Endothelial cell of umbilical vein (primary cell): Measurements from ENCODE around the gene FSTL4. TPM values are rescaled to one million over a fixed set of nuclear protein-coding genes. Genes with fewer than 3 reads are reported as not detected.

Source experiments
- BruUV-seq: library from RNA; stranded (reverse); fragments of 400-500 nt; replicated peaks from 2 replicates; lab custom pipeline; 2021; lab: Mats Ljungman, UMichigan
- CTCF ChIA-PET: fragments of 300-600, 350-600 bp; sonication (Branson Sonifier 250); formaldehyde crosslinking; loops from one replicate; lab custom pipeline; 2021; ENCODE audit warnings: antibody characterized with exemption, inconsistent platforms; lab: Charles Lee
- POLR2A ChIA-PET: fragments of 300-600, 350-600 bp; sonication (Branson Sonifier 250); formaldehyde crosslinking; loops from one replicate; lab custom pipeline; 2021; ENCODE audit warnings: antibody characterized with exemption, inconsistent platforms; lab: Charles Lee
- DNase-seq: peaks from one replicate; pipeline ENCODE4 v3.0.0-alpha.2; 2011; ENCODE audit warnings: low read depth, low spot score
- FAIRE-seq: peaks from 2 replicates; lab custom pipeline; 2011; peaks lifted over from hg19 to GRCh38; lab: Jason Lieb, UNC
- H2AFZ ChIP-seq: 2 replicates; pipeline ENCODE4 v1.6.0; 2012; ENCODE audit warnings: low read depth, low read length, control low read depth, inconsistent platforms
- H3K27ac ChIP-seq: 2 replicates; pipeline ENCODE4 v1.5.1; 2011; ENCODE audit warnings: low read depth, mild to moderate bottlenecking, control low read depth, low read length, moderate library complexity; ENCODE audit not compliant: insufficient read depth
- H3K27me3 ChIP-seq, 2 experiments: 2 replicates each; pipeline versions ENCODE4 v1.6.0 to v1.6.1; 2011; ENCODE audit warnings: low read length in 2 of 2, mixed read lengths in 1 of 2; ENCODE audit not compliant: control insufficient read depth in 2 of 2, insufficient read depth in 2 of 2
- H3K36me3 ChIP-seq, 2 experiments: 2 replicates in 1 of 2; 3 replicates in 1 of 2; pipeline ENCODE4 v1.5.1; 2011; ENCODE audit warnings: low read length in 2 of 2, mild to moderate bottlenecking in 1 of 2, moderate library complexity in 1 of 2; ENCODE audit not compliant: control insufficient read depth in 2 of 2, insufficient read depth in 2 of 2; ENCODE audit errors: extremely low read depth in 1 of 2
- H3K4me1 ChIP-seq: 3 replicates; pipeline ENCODE4 v1.5.1; 2011; ENCODE audit warnings: mild to moderate bottlenecking, low read length; ENCODE audit not compliant: control insufficient read depth, insufficient read depth; ENCODE audit errors: extremely low read depth
- H3K4me2 ChIP-seq: 2 replicates; pipeline ENCODE4 v1.6.1; 2011; ENCODE audit warnings: low read length, control low read depth, mixed read lengths; ENCODE audit not compliant: insufficient read depth
- H3K4me3 ChIP-seq, 3 experiments: fragments of 200-600 bp in 1 of 3; sonication (generic), shearing (Covaris generic) in 1 of 3; replicated peaks in 1 of 3; 2 replicates each; pipeline ENCODE4 v1.5.1; 2011 to 2016; ENCODE audit warnings: control low read depth in 3 of 3, low read length in 3 of 3, mild to moderate bottlenecking in 2 of 3, inconsistent platforms in 1 of 3, low read depth in 1 of 3, moderate library complexity in 1 of 3; ENCODE audit not compliant: insufficient read depth in 1 of 3
- H3K79me2 ChIP-seq: 2 replicates; pipeline ENCODE4 v1.6.0; 2012; ENCODE audit warnings: low read length, inconsistent platforms; ENCODE audit not compliant: control insufficient read depth, insufficient read depth
- H3K9ac ChIP-seq: replicated peaks from 2 replicates; pipeline ENCODE3; 2011; ENCODE audit warnings: low read length, control low read depth; ENCODE audit not compliant: insufficient read depth; ENCODE audit errors: extremely low read depth
- H3K9me1 ChIP-seq: replicated peaks from 3 replicates; pipeline ENCODE4 v1.6.0; 2011; ENCODE audit warnings: mild to moderate bottlenecking, low read length; ENCODE audit not compliant: control insufficient read depth, insufficient read depth; ENCODE audit errors: extremely low read depth
- H3K9me3 ChIP-seq: replicated peaks from 2 replicates; pipeline ENCODE4 v1.5.1; 2012; ENCODE audit warnings: low read length, inconsistent platforms; ENCODE audit not compliant: control insufficient read depth, insufficient read depth
- H4K20me1 ChIP-seq: replicated peaks from 2 replicates; pipeline ENCODE3; 2011; ENCODE audit warnings: mild to moderate bottlenecking, low read length; ENCODE audit not compliant: control insufficient read depth, insufficient read depth; ENCODE audit errors: extremely low read depth
- dilution Hi-C: fragments of 300-500 bp; cut with MboI; formaldehyde crosslinking; loops from one replicate; pipeline ENCODE4 v1.15.0; 2019; ENCODE audit warnings: low sequenced_read_pairs; ENCODE audit not compliant: extremely low pct_ligation_motif_present
- intact Hi-C: fragments of 100-400 bp; cut with micrococcal nuclease; formaldehyde crosslinking; loops from one replicate; pipeline ENCODE4 v1.10.0; 2022
- polyA plus RNA-seq, 4 experiments: library from polyadenylated mRNA; depleted of rRNA in 3 of 4; stranded (reverse) in 3 of 4; unstranded in 1 of 4; fragments of >200 nt; gene quantifications; 2 replicates each; pipeline versions ENCODE4 v1.2.1 to v1.2.3, GENCODE V29; 2011 to 2012; ENCODE audit warnings: missing spikeins in 1 of 4
- total RNA-seq: library from RNA; stranded (reverse); gene quantifications from 2 replicates; pipeline ENCODE4 v1.2.3, GENCODE V29; 2021
- TF ChIP-seq, protein P1 (sequence below), 2 donors: IDR thresholded peaks; 1 replicate in 1 of 2; 2 replicates in 1 of 2; pipeline ENCODE4 v1.5.1; 2011; ENCODE audit warnings: low read length in 2 of 2, mild to moderate bottlenecking in 2 of 2, moderate library complexity in 2 of 2, control low read depth in 1 of 2, inconsistent platforms in 1 of 2, low read depth in 1 of 2; ENCODE audit not compliant: insufficient read depth in 1 of 2; ENCODE audit errors: extremely low read depth in 1 of 2
- TF ChIP-seq, protein P2 (sequence below): IDR thresholded peaks from 2 replicates; pipeline ENCODE4 v1.6.1; 2011; ENCODE audit not compliant: insufficient read depth, insufficient read length

FSTL4 gene
- total and polyA plus RNA-seq, 2 donors (not counting 3 experiments of a cell fraction or from before 2014, with no cell fraction given) = 0.18 TPM; not detected in 1

GRCh38 chr5:133421394-133421793 is 190.9 kb downstream of the FSTL4 start:
- H3K9me3 ChIP-seq = no peaks in the 10 kb centered on the region
- H3K27me3 ChIP-seq = peaks cover 3 to 6% of the 10 kb centered on the region in 2 experiments
- no TSS peak for BruUV-seq
- no peaks in the 10 kb centered on the region for H3K9me1 ChIP-seq
- DNase-seq (peak; percentile 48), FAIRE-seq (peak; percentile 43)
- no peak overlapping the region for H2AFZ ChIP-seq
- ChIA-PET CTCF (interaction anchor here (0.5 to 2.9 kb wide), 27 partner anchors 12 to 1483 kb away, joined by 3 to 12 read pairs (median 3); partner anchors contain the start of gene FSTL4), POLR2A (no interaction called here)
- H3K9ac ChIP-seq = no peak overlapping the region
- intact Hi-C loops = loop anchor here (5.0 kb wide), 2 partner anchors 111 to 309 kb away; no protein-coding TSS in a partner anchor
- no peaks in the 10 kb centered on the region for H3K4me1 ChIP-seq
- H3K36me3 ChIP-seq = no peaks in the 10 kb centered on the region
- H4K20me1 ChIP-seq = no peaks in the 10 kb centered on the region
- H3K4me2 ChIP-seq = no peak overlapping the region
- H3K27ac ChIP-seq = no peak overlapping the region
- TF ChIP-seq, protein P1, sequence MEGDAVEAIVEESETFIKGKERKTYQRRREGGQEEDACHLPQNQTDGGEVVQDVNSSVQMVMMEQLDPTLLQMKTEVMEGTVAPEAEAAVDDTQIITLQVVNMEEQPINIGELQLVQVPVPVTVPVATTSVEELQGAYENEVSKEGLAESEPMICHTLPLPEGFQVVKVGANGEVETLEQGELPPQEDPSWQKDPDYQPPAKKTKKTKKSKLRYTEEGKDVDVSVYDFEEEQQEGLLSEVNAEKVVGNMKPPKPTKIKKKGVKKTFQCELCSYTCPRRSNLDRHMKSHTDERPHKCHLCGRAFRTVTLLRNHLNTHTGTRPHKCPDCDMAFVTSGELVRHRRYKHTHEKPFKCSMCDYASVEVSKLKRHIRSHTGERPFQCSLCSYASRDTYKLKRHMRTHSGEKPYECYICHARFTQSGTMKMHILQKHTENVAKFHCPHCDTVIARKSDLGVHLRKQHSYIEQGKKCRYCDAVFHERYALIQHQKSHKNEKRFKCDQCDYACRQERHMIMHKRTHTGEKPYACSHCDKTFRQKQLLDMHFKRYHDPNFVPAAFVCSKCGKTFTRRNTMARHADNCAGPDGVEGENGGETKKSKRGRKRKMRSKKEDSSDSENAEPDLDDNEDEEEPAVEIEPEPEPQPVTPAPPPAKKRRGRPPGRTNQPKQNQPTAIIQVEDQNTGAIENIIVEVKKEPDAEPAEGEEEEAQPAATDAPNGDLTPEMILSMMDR (IDR thresholded peaks at IDR 0.05; ENCODE audit: extremely low read depth in 1 of 2, insufficient read depth in 1 of 2, low read depth in 1 of 2, low read length in 2 of 2) = peak; percentile 50 to 72
- TF ChIP-seq, protein P2, sequence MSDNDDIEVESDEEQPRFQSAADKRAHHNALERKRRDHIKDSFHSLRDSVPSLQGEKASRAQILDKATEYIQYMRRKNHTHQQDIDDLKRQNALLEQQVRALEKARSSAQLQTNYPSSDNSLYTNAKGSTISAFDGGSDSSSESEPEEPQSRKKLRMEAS = no peak
- no peaks in the 10 kb centered on the region for H3K79me2 ChIP-seq
- dilution Hi-C loops = no loop called here
- H3K4me3 ChIP-seq = no peak overlapping the region
